HS-5 (cell line): ENCODE results near the gene IFT122.

Experiments used
- DNase-seq: peaks from one replicate; pipeline ENCODE4 v3.0.0-alpha.2; 2012; ENCODE audit warnings: low read depth

IFT122 gene

DNA sequence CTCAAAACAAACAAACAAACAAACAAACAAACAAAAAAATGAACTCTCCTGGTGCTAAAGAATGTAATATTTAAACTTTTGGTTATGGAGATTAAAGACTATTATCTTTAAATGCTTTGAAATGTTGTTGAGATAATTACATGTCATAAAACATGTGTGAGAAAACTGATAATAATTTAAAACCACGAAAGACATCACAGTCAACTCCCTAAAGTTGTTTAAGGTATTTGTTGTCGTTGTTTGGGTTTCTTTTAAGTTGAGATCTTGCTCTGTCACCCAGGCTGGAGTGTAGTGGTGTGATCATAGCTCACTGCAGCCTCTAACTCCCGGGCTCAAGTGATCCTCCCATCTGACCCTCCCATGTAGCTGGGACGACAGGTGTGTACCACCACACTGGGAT is 23.6 kb upstream of the IFT122 start:
- no peak for DNase-seq

DNA sequence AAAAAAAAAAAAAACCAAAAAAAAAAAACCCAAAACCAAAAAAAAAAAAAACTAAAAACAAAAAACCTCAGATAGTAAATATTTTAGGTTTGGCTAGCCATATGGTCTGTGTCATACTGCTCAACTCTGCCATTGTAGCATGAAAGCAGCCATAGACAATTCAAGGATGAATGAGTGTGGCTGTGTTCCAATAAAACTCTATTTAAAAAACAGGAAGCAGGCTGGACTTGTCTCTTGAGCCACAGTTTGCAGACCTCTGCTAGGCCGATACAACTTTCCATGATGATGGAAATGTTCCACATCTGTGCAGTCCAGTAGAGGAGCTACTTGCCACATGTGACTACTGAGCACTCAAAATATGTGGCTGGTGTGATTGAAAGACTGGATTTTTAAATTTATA is 22.7 kb upstream of the IFT122 start:
- DNase-seq, result no peak

DNA sequence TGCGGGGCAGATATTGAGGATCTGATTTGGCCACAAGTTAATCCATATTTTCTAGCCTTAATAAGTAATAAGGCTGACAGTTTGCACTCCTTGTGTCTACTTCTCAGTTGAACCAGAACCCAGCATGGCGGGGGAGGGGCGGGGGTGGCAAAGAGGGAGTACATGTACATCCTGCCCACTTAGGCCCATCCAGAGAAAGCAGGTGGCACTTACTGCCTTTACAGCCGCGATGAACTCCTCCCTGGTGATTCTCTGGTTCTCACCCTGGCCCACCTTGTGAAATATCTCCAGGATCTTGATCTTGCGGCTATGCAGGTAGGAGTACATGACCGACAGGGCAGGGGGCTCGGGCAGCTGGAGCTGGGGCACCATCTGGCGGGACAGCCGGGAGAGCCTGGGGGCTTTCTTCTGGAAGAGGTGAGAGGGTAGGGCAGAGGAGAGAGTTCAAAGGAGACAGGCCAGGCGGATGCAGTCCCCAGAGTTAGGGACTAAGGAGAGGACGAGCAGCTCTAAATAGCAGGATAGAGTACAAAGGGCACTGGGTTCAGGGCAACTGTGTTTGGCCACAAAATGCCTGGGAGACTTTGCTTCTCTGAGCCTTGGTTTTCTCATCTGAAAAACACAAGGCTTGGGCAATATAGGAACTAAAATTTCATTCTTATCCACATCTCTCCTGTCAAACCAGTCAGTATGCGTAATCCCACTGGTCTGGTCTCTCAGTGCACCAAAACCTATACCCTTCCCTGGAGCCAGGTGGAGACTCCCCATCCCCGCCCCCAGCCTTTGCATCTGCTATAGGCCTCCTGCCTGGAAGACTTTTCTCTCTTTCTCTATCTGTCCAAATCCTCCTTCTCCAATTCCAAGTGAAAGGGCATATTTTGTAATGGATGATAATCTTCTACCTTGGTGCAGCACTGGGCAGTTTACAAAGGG is 21.7 kb upstream of the IFT122 start:
- DNase-seq, result no peak

DNA sequence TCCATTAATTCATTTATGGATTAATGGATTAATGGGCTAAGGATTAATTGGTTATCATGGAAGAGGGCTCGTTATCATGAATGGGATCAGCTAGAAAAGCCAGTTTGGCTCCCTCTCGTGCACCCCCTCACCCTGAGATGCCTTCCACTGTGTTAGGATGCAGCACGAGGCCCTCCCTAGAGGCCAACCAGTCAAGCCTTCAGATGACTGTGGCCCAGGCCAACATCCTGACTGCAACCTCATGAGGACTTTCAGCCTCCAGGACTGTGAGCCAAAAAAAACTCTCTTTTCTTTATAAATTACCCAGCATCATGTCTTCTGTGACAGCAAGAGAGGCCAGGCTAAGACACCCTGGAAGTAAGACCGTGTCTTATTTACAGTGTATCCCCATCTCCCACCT is 20.5 kb upstream of the IFT122 start:
- no peak for DNase-seq

DNA sequence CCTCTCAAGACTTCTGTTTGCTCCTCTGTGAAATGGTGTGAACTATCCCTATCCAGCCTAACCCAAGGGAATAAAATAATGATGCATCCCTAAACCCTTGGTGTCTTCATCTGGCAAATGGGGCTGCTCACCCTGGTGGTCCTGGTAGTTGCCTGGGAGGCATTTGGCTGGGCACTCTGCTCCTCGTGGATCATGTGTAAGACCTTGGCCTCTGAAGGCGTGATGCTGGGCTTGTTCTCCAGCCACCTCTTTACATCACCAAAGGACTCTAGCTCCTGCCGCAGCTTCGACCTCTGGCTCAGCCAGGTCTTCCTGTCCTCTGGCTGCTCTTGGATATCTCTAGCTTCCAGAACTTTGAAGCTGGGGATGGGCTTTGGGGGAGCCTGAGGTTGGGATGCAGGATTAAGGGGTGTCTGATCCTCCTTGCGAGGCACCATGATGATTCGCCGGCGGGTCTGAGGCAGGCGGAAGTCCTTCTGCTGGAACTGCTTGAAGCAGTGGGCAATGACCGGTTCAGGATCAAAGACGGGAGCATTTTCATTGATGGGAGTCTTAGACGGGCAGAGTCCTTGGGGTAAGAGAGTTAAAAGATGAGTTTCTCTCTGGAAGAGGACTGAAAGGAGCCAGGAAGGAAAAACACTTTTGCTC is 18.7 kb upstream of the IFT122 start:
- no peak for DNase-seq

DNA sequence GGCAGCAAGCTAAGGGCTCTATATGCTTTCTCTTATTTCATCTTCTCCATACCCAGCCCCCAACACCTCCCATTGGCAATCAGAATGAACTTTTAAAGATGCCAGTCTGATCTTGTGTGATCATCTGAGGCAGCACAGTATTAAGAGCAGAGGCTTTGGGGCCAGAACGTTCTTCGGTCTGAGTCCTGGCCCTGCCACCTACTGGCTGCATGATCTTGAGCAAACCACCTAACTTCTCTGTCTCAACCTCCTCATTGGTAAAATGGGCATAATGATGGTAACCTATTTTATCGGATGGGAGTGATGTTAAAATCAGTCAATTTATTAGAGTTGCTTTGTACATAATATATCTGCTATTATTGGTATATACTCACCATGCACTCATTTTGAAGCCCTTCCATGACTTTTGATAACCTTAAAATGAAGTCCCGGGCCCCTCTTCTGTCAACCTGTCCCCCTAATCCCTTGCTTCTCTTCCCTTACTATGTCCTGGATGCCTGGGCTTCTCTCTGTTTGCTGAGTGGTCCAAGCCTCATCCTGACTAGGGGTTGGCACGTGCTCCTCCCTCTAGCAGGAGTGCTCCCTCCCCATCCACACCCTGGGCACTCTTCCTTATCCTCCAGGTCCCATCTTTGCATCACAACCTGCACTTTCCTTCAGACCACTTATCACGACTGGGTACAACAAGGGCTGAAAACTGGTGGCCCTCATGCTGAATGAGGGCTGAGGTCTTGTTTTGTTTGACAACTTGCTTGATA is 17.9 kb upstream of the IFT122 start:
- DNase-seq, result no peak

DNA sequence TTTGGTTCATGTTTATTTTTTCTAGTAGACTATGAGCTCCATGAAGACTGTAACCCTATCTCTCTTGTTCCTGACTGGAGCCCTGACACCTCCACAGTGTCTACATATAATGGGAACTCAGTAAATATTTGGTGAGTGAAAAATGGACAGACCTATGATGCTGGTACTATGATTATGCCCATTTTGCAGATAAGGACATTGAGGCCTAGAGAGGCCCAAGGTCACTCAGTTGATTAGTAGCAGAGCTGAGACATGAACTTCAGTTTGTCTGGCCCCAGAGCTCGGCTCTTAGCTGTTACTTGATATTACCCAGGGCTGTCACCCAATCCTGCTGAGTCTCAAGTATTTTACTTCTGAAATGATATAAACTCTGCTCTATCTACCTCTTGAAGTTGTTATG is 17.1 kb upstream of the IFT122 start:
- no peak for DNase-seq

DNA sequence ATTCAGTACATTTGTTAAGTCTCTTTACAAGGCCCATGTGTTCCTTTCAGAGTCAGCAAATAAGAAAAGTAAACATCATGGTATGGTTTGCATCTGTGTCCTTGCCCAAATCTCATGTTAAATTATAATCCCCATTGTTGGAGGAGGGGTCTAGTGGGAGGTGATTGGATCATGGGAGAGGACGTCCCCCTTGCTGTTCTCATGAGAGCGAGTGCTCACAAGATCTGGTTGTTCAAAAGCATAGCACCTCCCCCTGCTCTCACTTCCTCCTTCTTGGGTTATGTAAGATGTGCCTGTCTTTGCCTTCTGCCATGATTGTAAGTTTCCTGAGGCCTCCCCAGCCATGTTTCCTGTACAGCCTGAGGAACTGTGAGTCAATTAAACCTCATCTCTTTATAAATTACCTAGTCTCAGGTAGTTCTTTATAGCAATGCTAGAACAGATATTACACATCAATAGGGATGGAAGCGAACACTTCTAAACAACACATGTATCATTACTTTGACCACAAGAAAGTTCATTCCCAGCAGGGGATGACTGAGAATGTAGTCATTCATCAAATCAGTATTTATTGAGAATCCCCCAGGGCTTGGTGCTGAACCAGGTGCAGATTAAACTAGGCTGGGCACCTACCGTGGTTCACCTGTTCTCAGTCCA is 15.7 kb upstream of the IFT122 start:
- no peak for DNase-seq

DNA sequence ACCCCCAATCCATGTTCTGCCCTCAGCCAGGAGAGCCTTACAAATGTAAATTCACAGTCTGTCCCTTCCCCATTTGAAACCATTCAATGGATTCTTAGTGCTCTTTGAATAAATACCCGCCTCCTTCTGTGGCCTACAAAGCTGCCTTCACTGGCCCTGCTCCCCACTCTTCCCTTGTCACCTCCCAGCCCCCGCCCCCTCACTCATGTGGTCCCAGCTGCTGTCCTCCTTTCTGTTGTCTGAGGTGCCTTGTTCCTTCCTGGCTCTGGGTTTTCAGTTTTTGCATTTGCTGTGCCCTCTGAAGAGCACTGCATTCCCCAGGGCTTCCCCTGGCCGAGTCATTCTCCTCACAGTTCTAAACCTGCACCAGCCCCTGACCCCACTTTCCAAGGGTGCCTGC is 14.8 kb upstream of the IFT122 start:
- no peak for DNase-seq

DNA sequence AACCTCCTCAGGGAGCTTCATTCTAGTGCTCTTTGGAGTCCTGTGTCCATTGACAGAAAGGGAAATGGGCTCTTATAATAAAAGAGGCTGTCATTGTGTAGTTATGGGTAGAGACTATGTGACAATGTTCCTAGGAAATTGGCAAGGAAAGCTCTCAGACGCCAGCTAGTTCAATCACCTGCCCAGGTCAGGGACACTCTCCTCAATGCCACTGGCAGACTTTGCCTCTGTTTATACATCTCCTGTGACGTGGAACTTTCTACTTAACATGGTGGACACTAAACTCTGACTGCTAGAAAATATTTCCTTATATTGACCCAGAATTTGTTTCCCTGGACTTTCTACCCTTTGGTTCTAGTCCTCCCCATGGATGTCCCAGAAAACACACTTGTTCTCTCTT is 14.4 kb upstream of the IFT122 start:
- DNase-seq, result no peak

DNA sequence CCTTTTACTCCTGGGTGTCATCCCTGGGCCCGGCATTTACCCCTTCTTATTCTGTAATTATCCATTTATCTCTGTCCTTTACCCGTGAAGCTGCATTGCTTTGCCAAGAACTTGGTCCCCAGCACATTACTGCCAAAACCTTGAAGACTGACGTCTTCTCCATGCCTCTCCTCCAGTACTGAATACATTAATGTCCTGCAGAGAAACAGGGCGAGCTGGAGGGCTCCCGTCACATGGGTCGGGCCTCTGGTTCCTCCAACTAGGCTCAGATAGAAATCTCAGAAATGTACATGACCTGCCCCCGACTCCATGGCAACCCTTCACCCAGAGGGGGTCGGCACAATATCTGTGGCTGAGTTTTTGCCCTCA is 12.0 kb upstream of the IFT122 start:
- DNase-seq, result no peak

DNA sequence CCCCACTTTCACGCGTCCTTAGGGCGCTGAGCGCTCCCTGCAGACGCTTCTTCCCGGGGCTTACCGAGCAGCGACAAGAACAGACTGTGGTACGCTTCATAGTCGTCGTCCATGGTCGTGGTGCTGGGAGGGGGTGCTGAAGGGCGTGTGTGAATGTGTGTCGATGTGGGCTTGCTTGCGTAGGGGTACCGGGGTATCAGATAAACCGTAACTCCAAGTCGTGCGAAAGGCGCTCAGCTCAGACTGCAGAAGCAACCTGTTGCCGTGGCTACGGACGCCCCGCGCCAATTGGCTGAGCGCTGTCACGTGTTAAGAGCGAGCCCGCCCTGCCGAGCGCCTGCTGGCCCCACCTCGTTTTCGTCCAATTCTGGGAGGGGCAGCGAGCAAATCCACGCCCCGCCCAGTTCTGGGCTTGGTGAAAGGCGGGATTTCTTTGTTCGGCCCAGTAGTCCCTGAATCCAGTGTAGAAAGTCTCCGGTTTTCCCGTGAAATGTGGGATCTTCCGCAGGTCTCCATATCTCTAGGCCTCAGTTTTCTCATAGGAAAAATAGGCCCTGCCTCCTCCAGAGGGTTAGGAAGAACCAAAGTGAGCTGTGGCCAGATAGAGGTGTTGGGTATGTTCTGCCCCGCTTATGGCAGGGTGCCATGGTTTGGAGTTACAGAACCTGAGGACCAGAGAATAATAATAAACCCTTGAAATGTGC is 11.5 kb upstream of the IFT122 start, which contains the start of gene EFCAB12:
TSS of gene EFCAB12 (minus strand) at position 261 of the 704 bp plus-strand sequence. CDS start at position 113, 148 bp downstream.
- DNase-seq, result peak; percentile 56

DNA sequence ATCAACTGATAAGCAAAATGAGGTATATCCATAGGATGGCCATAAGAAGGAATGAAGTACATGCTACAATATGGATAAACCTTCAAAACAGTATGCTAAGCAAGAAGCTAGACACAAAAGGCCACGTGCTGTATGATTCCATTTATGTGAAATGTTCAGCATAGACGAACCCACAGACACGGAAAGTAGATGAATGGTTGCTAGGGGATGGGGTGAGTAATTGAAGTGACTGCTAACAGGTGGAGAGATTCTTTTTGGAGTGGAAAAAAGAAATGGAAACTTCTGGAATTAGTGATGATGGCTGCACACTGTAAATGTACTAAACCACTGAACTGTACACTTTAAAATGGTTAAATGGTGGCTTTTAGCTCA is 11.0 kb upstream of the IFT122 start:
- DNase-seq, result no peak

DNA sequence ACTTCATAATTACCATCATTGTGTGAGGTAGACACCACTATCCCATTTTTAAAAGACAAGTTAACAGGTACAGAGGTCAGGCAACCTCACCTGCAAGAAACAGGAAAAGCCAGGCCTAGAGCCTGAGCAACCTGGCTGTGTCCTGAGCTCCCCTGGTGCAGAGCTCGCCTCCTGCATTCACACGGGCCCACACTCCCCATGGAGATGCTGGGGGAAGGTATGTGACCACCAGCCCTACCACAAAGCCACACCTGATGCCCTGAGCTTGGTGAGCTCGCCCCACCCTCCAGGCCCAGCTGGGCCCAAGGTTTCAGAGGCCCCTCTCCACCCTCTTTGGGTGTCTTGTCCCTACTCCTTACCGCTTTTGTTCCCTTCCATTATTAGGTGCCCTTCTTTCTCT is 10.4 kb upstream of the IFT122 start:
- no peak for DNase-seq

DNA sequence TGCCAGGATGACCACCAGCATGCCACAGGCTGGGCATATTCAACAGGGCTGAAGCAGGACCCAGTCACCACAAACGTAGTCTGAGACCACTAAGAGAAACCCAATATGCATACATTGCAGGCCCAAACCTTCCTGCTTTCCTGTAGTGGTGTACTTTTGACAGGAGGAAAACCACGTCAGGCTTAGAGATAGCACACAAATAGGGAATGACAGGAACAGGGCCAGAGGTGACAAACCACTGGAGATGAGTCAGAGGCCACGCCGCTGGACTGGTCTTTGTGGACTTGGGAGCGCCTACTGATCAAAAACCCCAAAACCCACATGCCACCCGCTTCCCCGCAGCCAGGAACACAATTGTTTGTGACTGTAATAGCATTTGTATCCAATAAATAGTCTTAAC is 8.0 kb upstream of the IFT122 start:
- DNase-seq, result no peak

DNA sequence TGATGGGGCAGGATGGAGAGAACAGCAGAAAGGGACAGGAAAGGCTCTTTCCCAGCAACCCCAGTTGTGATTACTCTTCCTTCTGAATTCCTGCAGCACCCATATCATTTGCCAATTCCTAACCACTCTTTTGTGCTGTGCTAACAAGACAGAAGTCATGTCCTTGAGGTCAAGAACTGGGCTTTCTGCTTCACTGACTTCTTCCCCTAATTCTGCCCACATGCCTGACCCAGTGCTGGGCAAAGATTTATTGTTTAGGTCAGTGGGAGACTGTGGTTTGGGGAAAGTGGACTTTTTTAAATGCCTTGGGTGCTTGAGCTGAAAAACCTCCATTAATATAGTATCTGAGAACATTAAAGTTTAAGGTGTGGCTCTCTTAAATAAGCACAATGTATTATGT is 7.4 kb upstream of the IFT122 start:
- no peak for DNase-seq

DNA sequence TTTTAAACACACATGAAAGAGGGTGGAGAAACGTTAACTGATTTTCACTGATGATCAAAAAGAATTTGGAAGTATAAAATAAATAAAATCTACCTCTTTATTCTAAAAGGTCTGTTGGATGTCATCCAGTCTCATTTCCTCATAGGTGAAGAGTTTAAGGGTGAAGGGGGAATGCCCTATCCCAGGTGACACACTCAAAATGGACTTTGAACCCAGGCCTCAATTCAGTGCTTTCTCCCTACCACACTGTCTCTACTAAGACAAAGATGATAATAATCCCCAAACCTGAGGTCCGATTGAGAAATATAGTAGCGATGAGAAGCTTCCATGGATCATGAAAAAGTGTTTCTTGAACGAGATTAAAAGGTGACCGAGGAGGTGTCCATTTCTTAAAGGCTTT is 6.5 kb upstream of the IFT122 start:
- no peak for DNase-seq

DNA sequence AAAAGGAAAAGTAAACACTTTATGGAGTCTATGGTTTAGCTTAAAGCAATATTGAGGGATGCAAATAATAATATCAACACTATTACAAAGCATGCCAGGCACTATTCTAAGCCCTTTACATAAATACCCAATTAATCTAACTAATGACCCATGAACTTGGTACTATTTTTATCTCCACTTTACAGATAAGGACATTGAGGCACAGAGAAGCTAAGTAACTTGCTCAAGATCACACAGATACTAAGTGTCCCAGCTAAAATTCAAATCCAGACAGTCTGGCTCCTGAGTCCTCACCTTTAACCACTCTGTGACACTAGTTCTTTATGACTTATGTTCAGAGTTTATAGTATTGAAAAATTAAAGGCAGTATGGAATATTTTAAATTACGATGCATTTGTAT is 5.9 kb upstream of the IFT122 start:
- no peak for DNase-seq

DNA sequence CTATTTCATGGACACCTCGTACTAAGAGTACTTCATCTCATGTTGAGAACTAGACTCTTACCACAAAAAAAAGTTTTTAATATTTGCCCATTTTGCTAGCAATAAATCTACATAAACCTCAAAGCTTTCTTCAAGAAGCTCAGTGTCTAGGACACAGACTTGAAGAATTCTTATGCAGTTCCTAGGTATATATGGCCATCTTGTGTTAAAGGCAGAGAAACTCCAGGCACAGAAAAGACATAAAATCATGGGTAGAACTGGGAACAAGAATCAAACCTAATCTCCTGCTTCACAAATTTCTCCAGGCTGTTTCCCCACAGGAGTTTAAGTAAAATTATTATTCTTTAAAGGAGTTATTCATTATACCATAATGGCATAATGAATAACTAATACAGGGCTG is 4.7 kb upstream of the IFT122 start:
- DNase-seq, result no peak

DNA sequence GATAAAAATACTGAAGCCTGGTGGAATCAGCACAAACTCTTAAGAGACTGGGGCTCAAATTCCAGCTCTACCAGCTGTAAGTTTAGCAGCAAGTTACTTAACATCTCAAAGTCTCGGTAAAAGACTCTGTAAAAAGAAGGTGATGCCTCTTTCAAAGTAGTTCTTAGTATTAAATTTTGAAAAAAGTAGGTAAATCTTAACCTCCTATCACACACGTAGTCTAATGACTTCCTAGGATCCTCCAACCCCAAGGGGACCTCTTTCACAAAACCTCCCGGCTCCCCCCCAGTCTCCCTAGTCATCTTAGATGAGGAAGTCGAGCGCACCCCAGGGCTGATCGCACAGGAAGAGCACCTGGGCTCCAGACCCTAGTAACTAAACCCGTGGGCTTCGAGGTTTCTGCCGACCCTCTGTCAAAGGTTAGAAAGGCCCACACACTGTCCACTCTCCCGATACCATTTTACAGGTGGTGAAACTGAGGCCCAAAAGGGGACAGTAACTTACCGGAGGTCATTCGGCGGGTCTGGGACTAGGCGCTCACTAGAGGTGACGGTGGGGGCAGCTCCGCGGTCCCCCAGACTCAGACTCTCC is 703 bp upstream of the IFT122 start:
- DNase-seq, result no peak

DNA sequence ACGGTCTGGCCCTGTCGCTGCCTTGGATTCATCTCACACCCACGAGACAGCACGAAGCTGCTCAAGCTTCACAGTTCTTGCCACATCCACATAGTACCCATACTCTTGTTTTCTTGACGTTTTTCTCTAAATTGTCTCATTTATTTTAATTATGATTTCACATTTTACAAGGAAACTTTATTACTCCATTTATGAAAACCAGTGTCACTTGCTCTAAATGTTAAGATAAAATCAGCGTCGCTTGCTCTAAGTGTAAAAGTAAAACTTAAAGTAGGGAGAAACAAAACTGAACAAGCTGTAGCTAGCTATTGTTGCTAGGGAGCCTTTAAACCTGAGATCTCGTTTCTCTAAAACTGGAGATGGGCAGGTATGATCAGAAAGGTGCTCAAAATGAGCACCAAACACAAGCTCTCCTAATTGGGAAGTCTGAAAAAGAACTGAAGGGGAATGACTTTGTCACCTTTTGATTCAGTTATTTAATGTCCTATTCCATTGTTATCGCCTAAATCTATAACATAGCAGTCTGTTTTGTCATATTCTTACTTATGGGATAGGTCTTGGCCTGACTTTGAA is 680 bp downstream of the IFT122 start:
- DNase-seq, result no peak
